Peyer's patch (tissue), 4 donors: ENCODE results near the gene MT1X.

Source experiments
- CTCF ChIP-seq, 6 experiments: fragments of 450-650 bp in 4 of 6; fragments of 200-600 bp in 2 of 6; sonication (generic) in 1 of 6; IDR thresholded peaks; one replicate each; pipeline ENCODE4 v1.5.1; 2017 to 2019; ENCODE audit warnings: antibody characterized with exemption in 6 of 6, mild to moderate bottlenecking in 3 of 6, moderate library complexity in 1 of 6
- POLR2A ChIP-seq, 2 donors: fragments of 450-650 bp; IDR thresholded peaks; one replicate each; pipeline ENCODE4 v1.5.1; 2017; ENCODE audit warnings: antibody characterized with exemption in 2 of 2, mild to moderate bottlenecking in 2 of 2, moderate library complexity in 2 of 2

- no peak for TF ChIP-seq CTCF (IDR thresholded peaks at IDR 0.05)
- TF ChIP-seq POLR2A (IDR thresholded peaks at IDR 0.05): no peak
These were observed 48.7 kb upstream of the MT1X start for GRCh38 chr16:56633535-56633934.
